ENCODE data around the gene MVB12B.

The MVB12B gene

GRCh38 chr9:126320158-126320922 is 6.3 kb upstream of the MVB12B start:
- Histone ChIP-seq H3K9me3 (peaks cover 0 to 12% (median 0%) of the 10 kb centered on the region in 3 donors), H3K36me3 (no peaks in the 10 kb centered on the region), H3K4me3 (no peak overlapping the region), H3K27me3 (no peaks in the 10 kb centered on the region), H3K27ac (no peak overlapping the region), H3K4me1 (no peaks in the 10 kb centered on the region)
- intact Hi-C loops (cut with DNase I; ENCODE audit: low total_unique reads): no loop called here
- no peak for TF ChIP-seq CTCF (IDR thresholded peaks at IDR 0.05)
- no peak for DNase-seq

- Histone ChIP-seq H3K27ac (no peak overlapping the region), H3K4me3 (no peak overlapping the region), H3K4me1 (peaks cover 0 to 10% (median 2%) of the 10 kb centered on the region in 4 donors), H3K27me3 (no peaks in the 10 kb centered on the region), H3K36me3 (no peaks in the 10 kb centered on the region), H3K9me3 (peaks cover 0 to 12% (median 0%) of the 10 kb centered on the region in 3 donors)
- no peak for TF ChIP-seq CTCF (IDR thresholded peaks at IDR 0.05)
- no peak for DNase-seq
- intact Hi-C loops (cut with DNase I; ENCODE audit: low total_unique reads): no loop called here
Measured at GRCh38 chr9:126321742-126322141, 4.9 kb upstream of the MVB12B start.

- TF ChIP-seq CTCF (IDR thresholded peaks at IDR 0.05): no peak
- peaks cover 0 to 20% (median 13%) of the 10 kb centered on the region in 4 donors for H3K4me1 ChIP-seq
- no peaks in the 10 kb centered on the region for H3K36me3 ChIP-seq
- peak overlapping the region; percentile 86 to 90 for H3K27ac ChIP-seq
- peaks cover 0 to 12% (median 0%) of the 10 kb centered on the region in 3 donors for H3K9me3 ChIP-seq
- H3K4me3 ChIP-seq: peak overlapping the region; percentile 60 to 83
- no peak for DNase-seq
- H3K27me3 ChIP-seq: no peaks in the 10 kb centered on the region
- intact Hi-C loops (cut with DNase I; ENCODE audit: low total_unique reads): no loop called here
Measured at GRCh38 chr9:126325821-126326220, 808 bp upstream of the MVB12B start.

- Histone ChIP-seq H3K27ac (peak overlapping the region; percentile 68 to 90), H3K27me3 (no peaks in the 10 kb centered on the region), H3K4me3 (peak overlapping the region; percentile 60 to 83), H3K4me1 (peaks cover 0 to 20% (median 13%) of the 10 kb centered on the region in 4 donors), H3K36me3 (no peaks in the 10 kb centered on the region), H3K9me3 (peaks cover 0 to 12% (median 0%) of the 10 kb centered on the region in 3 donors)
- DNase-seq: no peak
- no peak for TF ChIP-seq CTCF (IDR thresholded peaks at IDR 0.05)
- intact Hi-C loops (cut with DNase I; ENCODE audit: low total_unique reads): no loop called here
Measured at GRCh38 chr9:126327006-126327713, 531 bp downstream of the MVB12B start.

GRCh38 chr9:126327714-126328185 is 1.1 kb downstream of the MVB12B start:
- Histone ChIP-seq H3K9me3 (peaks cover 0 to 12% (median 0%) of the 10 kb centered on the region in 3 donors), H3K4me3 (peak overlapping the region; percentile 60 to 83), H3K4me1 (peaks cover 0 to 22% (median 13%) of the 10 kb centered on the region in 4 donors), H3K27ac (peak overlapping the region; percentile 68 to 90), H3K36me3 (no peaks in the 10 kb centered on the region), H3K27me3 (no peaks in the 10 kb centered on the region)
- intact Hi-C loops (cut with DNase I; ENCODE audit: low total_unique reads): no loop called here
- DNase-seq: no peak
- TF ChIP-seq CTCF (IDR thresholded peaks at IDR 0.05): no peak
